Measurements from ENCODE around the gene ZNF609. TPM values are rescaled to one million over a fixed set of nuclear protein-coding genes. Genes with fewer than 3 reads are reported as not detected.

ZNF609 gene
- total and polyA plus RNA-seq, 10 of the 15 experiments (the other 5 are each of a cell fraction or from before 2014, with no cell fraction given) = 5.1 to 35.3 (median 13.6) TPM

DNA sequence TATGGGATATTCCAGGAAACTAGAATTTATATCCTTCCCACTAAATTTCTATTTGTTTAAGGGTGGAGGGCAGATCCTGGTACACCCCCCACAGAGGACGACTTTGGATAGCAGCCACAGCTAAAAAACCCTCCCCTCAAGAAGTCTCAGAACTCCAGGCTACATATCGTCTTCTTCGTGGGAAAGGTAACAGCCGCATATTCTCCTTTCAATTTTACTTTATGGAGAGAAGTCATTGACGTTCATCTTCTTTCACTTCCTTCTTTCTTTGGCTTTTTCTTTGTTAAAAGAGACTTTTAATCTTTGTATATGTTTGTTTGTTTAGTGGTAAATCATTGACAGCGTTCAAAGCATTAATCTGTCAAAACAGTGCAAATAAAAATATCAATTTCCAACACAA, 36.4 kb upstream of the ZNF609 start (continued):
- TF ChIP-seq SUZ12 (IDR thresholded peaks at IDR 0.05; ENCODE audit: unreplicated experiment) = no peak
- TF ChIP-seq, protein P1, sequence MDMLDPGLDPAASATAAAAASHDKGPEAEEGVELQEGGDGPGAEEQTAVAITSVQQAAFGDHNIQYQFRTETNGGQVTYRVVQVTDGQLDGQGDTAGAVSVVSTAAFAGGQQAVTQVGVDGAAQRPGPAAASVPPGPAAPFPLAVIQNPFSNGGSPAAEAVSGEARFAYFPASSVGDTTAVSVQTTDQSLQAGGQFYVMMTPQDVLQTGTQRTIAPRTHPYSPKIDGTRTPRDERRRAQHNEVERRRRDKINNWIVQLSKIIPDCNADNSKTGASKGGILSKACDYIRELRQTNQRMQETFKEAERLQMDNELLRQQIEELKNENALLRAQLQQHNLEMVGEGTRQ (IDR thresholded peaks at IDR 0.05; ENCODE audit: borderline replicate concordance, low read depth, low read length) = no peak
- TF ChIP-seq, protein P2, sequence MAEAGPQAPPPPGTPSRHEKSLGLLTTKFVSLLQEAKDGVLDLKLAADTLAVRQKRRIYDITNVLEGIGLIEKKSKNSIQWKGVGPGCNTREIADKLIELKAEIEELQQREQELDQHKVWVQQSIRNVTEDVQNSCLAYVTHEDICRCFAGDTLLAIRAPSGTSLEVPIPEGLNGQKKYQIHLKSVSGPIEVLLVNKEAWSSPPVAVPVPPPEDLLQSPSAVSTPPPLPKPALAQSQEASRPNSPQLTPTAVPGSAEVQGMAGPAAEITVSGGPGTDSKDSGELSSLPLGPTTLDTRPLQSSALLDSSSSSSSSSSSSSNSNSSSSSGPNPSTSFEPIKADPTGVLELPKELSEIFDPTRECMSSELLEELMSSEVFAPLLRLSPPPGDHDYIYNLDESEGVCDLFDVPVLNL (IDR thresholded peaks at IDR 0.05; ENCODE audit: low read depth, low read length) = no peak
- TF ChIP-seq ASH2L (IDR thresholded peaks at IDR 0.05; ENCODE audit: borderline replicate concordance, low read depth) = no peak
- TF ChIP-seq SUPT20H (IDR thresholded peaks at IDR 0.05; ENCODE audit: borderline replicate concordance, control insufficient read depth, low read depth, low read length) = no peak
- TF ChIP-seq YBX1 (IDR thresholded peaks at IDR 0.05) = no peak
- TF ChIP-seq FOXK2 (IDR thresholded peaks at IDR 0.05) = no peak
- peak; percentile 15 to 34; a peak in 1 of 4 replicates for TF ChIP-seq BHLHE40 (IDR thresholded peaks at IDR 0.05; ENCODE audit: borderline replicate concordance in 1 of 2, low read depth in 2 of 2, low read length in 1 of 2)
- no peak for TF ChIP-seq PAX8 (IDR thresholded peaks at IDR 0.05)
- TF ChIP-seq, protein P3, sequence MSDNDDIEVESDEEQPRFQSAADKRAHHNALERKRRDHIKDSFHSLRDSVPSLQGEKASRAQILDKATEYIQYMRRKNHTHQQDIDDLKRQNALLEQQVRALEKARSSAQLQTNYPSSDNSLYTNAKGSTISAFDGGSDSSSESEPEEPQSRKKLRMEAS (IDR thresholded peaks at IDR 0.05; ENCODE audit: low read depth, low read length) = no peak
- TF ChIP-seq RB1 (IDR thresholded peaks at IDR 0.05; ENCODE audit: borderline replicate concordance) = no peak
- TF ChIP-seq, protein P4, sequence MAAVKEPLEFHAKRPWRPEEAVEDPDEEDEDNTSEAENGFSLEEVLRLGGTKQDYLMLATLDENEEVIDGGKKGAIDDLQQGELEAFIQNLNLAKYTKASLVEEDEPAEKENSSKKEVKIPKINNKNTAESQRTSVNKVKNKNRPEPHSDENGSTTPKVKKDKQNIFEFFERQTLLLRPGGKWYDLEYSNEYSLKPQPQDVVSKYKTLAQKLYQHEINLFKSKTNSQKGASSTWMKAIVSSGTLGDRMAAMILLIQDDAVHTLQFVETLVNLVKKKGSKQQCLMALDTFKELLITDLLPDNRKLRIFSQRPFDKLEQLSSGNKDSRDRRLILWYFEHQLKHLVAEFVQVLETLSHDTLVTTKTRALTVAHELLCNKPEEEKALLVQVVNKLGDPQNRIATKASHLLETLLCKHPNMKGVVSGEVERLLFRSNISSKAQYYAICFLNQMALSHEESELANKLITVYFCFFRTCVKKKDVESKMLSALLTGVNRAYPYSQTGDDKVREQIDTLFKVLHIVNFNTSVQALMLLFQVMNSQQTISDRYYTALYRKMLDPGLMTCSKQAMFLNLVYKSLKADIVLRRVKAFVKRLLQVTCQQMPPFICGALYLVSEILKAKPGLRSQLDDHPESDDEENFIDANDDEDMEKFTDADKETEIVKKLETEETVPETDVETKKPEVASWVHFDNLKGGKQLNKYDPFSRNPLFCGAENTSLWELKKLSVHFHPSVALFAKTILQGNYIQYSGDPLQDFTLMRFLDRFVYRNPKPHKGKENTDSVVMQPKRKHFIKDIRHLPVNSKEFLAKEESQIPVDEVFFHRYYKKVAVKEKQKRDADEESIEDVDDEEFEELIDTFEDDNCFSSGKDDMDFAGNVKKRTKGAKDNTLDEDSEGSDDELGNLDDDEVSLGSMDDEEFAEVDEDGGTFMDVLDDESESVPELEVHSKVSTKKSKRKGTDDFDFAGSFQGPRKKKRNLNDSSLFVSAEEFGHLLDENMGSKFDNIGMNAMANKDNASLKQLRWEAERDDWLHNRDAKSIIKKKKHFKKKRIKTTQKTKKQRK (IDR thresholded peaks at IDR 0.05; ENCODE audit: low read depth, low read length) = no peak
- TF ChIP-seq GABPA (IDR thresholded peaks at IDR 0.05; ENCODE audit: low read depth) = no peak
- no peak for TF ChIP-seq EGR1 (IDR thresholded peaks at IDR 0.05; ENCODE audit: borderline replicate concordance in 1 of 2, low read depth in 2 of 2, low read length in 2 of 2)
- no peak for TF ChIP-seq ESRRA (IDR thresholded peaks at IDR 0.05; ENCODE audit: low read length)
- TF ChIP-seq ETV6 (conservative IDR thresholded peaks at IDR 0.05 in 1 of 2, IDR thresholded peaks at IDR 0.05 in 1 of 2; ENCODE audit: borderline replicate concordance in 1 of 2, low read depth in 1 of 2) = no peak
- TF ChIP-seq RAD51 (IDR thresholded peaks at IDR 0.05) = no peak
- no peak for TF ChIP-seq BRCA1 (IDR thresholded peaks at IDR 0.05; ENCODE audit: low read depth, low read length)
- TF ChIP-seq IRF4 (IDR thresholded peaks at IDR 0.05; ENCODE audit: low read depth, low read length) = peak; percentile 64; the same call in 1 of the 2 replicates
- TF ChIP-seq, protein P5, sequence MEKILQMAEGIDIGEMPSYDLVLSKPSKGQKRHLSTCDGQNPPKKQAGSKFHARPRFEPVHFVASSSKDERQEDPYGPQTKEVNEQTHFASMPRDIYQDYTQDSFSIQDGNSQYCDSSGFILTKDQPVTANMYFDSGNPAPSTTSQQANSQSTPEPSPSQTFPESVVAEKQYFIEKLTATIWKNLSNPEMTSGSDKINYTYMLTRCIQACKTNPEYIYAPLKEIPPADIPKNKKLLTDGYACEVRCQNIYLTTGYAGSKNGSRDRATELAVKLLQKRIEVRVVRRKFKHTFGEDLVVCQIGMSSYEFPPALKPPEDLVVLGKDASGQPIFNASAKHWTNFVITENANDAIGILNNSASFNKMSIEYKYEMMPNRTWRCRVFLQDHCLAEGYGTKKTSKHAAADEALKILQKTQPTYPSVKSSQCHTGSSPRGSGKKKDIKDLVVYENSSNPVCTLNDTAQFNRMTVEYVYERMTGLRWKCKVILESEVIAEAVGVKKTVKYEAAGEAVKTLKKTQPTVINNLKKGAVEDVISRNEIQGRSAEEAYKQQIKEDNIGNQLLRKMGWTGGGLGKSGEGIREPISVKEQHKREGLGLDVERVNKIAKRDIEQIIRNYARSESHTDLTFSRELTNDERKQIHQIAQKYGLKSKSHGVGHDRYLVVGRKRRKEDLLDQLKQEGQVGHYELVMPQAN (conservative IDR thresholded peaks at IDR 0.05) = 0 out of 2 replicates have a peak, but pooled peaks have one; percentile 20
- no peak for TF ChIP-seq ZBED1 (IDR thresholded peaks at IDR 0.05; ENCODE audit: borderline replicate concordance)
- TF ChIP-seq MYC (IDR thresholded peaks at IDR 0.05; ENCODE audit: insufficient read depth, insufficient read length, insufficient replicate concordance, low read length, severe bottlenecking) = no peak
- no peak for TF ChIP-seq MYB (IDR thresholded peaks at IDR 0.05; ENCODE audit: borderline replicate concordance, low read depth, low read length)
- no peak for TF ChIP-seq FOXM1 (IDR thresholded peaks at IDR 0.05; ENCODE audit: low read depth, low read length)
